ENCODE results near the gene KLF9.

The KLF9 gene

GRCh38 chr9:70422371-70423043 lies 8.1 kb upstream of the KLF9 start:
- DNase-seq (ENCODE audit: low read depth in 2 of 2): no peak

DNA sequence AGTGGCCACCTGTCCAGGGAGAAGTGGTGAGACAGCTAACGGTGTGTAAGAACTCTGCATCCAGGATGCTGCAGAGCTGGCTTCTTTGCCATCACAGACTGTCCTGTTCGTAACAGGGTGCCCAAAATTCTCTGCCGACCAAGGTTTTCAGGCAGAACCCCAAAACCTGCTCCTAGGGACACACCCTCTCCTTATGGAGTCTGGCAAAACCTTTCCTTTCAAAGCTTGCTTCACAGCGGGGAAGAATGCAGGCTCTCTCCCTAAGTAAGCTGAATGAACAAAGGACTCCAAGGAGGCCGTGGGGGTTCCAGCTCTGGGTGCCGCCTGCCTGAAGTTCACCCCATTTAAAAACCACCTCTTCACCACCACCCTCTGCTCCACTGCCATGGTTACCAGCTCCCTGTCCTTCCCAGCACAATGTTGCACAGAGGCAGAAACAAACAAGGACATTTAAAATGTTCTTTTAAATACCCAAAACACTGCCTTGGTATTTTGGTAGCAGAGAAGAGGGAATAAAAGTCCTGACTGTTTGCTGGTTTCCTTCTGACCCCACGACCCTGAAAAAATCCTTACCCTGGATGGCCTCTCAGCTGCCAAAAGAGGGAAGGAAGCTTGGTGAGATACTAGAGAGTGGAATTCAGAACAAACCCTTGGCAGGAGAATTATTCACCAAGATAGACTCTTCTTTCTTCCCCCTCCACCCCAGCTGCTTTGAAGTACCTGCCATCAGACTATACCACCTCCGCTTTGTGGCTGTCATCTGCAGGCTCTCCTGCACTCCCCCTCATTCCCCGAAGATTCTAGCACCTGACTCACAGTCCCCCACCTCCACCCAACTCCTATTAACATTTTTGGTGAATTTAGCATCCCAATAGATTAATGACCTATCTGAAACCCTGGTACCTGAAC lies 7.1 kb upstream of the KLF9 start:
- peak; percentile 22 to 63 for DNase-seq (ENCODE audit: low read depth in 2 of 2)

DNA sequence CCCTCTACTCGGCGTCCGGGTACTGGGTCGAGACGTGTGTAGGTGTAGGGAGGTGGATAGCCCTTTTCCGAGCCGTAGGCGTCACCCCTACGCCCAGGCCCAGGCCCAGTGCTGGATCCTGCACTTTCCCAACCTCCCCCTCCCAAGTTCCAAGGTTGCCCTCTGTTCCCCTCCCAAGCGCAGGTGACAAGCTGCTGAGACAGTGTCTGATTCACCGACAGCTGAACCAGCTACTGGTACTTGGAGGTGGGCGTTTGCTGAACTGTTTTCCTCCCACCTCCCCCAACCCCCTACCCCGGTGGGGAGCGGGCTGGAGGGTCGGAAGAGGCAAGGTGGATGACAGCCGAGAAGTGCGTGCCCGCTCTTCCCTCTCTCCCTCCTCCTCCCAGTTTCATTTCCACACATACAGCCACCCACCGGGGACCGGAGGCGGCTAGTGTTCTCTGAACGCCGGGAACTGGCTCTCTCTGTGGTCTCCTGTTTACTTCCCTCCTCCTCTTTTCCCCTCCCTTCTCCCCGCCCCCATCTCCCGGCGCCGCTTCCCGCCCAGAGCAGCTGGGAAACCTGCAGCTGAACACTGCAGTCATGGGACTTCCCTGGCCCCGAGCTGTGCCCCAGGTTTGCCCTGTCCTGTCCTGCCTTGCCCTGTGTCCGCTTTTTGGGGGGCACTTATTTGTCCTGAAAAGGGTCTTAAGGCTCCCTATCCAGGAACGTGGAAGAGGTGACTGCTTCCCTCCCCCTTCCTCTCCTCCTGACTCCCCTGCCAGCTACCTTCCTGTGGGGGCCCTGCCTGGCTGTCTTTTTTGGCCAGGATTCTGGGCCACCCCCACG lies 6.2 kb upstream of the KLF9 start:
- peak; percentile 47 to 54 for DNase-seq (ENCODE audit: low read depth in 2 of 2)

DNA sequence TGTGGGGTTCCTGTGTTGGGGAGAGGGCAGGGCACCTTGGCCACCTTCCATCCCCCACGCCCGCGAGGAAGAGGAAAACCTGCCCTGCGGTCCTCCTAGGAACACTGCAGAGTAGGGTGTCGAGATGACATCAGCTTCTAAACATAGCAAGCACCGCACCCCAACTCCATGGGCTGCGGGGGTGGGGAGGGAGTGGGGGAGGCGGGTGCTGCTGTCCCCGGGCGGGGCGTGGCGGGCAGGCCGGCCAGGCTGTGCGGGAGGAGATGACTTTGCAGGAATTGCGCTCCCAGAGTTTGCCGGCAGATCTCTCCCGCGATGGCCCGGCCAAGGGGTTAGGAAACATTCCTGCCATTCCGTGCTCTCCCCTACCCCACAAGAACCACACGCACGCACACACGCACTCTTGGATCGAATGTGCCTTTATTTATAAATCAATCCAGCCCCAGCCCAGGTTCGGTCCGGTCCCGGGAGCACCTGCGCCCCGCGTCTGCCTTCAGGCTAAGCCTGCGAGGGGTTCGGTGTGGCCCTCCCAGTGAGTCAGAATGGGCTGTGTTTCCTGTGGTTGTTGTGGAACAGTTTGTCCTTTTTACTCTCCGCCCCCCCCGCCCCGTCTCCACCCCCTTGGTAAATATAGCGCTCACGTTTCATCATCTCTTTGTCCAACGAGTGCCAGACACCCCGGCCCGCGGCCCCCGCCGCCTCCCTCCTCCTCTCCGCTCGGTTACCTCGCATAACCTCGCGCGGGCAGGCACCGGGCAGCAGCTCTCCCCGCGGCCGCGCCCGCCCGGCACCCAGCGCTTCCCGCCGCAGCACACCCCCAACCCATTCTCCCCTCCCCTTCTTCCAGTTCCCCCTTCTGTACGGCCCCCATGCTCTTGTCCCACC lies 5.3 kb upstream of the KLF9 start:
- peak; percentile 76 to 81 for DNase-seq (ENCODE audit: low read depth in 2 of 2)

GRCh38 chr9:70418822-70419555 lies 4.5 kb upstream of the KLF9 start:
- DNase-seq (ENCODE audit: low read depth in 2 of 2): peak; percentile 83 to 84

- DNase-seq (ENCODE audit: low read depth in 2 of 2): no peak
Measured at GRCh38 chr9:70415476-70415875, 1.0 kb upstream of the KLF9 start.

DNA sequence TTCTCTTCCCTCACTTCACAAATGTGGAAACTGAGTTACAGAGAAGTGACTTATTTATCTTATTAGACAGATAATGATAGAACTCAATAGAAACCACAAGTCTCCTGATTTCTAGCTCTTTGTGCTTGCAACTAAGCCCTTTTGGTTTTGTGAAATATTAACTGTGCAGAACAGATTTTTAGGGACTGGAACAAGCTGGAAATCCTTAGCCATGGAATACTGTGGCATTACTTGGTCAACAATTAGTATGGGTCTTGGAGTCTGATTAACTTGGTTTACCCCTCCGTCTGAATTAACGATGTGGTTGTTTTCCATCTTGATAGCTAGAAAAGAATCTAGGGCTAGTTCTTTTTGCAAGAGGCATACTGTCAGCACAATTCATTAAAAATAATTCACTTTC lies 584 bp upstream of the KLF9 start:
- DNase-seq (ENCODE audit: low read depth in 2 of 2): no peak

DNA sequence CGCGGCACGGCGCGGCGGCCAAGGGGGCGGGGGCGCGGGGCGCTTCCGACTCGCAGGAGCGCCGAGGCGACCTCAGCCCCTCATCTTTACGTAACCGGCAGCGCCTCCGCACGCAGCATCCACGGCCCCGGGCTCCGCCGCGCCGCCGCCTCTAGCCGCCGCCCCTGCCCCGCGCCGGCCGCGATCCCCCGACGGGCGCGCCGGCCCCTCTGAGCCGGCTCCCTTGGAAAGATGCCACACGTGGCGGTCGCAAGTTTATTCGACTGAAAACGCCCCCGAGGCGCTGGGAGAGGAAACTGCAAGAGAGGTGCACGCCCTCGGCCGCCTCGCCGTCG lies 1.0 kb downstream of the KLF9 start:
- DNase-seq (ENCODE audit: low read depth in 2 of 2): peak in 1 of 2 donors; percentile 58

DNA sequence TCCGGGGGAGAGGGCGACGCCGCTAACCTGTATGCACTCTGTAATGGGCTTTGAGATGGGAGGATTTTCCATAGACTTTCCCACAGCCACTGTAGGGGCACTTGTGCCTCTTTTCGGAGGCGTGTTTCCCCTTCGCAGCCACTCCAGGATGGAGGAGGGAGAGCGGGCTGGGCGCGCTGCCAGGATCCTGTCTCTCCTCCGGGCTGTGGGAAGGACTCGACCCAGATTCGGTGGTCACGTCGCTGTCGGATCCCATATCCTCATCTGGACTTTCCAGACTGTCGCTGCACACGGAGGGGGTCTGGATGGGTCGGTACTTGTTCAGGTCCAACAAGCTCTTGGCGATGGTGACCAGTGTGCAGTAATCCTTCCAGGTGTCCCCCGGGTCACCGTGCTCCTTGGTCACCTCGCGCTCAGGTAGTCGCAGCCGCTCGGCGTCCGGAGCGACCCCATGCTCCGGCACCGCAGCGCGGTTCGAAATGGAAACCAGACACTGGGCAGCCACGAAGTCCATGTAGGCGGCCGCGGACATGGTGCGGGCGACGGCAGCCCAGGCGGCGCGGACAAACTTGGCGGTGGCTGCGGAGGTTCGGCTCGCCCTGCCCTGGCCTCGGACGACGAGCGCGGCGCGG lies 1.5 kb downstream of the KLF9 start:
- DNase-seq (ENCODE audit: low read depth in 2 of 2): peak; percentile 24 to 32

GRCh38 chr9:70411930-70412831 lies 2.3 kb downstream of the KLF9 start:
- DNase-seq (ENCODE audit: low read depth in 2 of 2): peak; percentile 43 to 65

- DNase-seq (ENCODE audit: low read depth in 2 of 2): peak; percentile 27 to 32
Measured at GRCh38 chr9:70411121-70411929, 3.1 kb downstream of the KLF9 start.

- no peak for DNase-seq (ENCODE audit: low read depth in 2 of 2)
Measured at GRCh38 chr9:70410368-70410767, 4.1 kb downstream of the KLF9 start.

GRCh38 chr9:70409800-70410199 lies 4.7 kb downstream of the KLF9 start:
- no peak for DNase-seq (ENCODE audit: low read depth in 2 of 2)

- DNase-seq (ENCODE audit: low read depth in 2 of 2): no peak
Measured at GRCh38 chr9:70409280-70409679, 5.2 kb downstream of the KLF9 start.

GRCh38 chr9:70408393-70409040 lies 5.9 kb downstream of the KLF9 start:
- no peak for DNase-seq (ENCODE audit: low read depth in 2 of 2)

- DNase-seq (ENCODE audit: low read depth in 2 of 2): no peak
Measured at GRCh38 chr9:70407081-70407503, 7.4 kb downstream of the KLF9 start.

- no peak for DNase-seq (ENCODE audit: low read depth in 2 of 2)
Measured at GRCh38 chr9:70406434-70406862, 8.0 kb downstream of the KLF9 start.
